Stimulated activated CD4-positive, alpha-beta T cell treated with anti-CD3 and anti-CD28 coated beads, TNF-alpha, amount 100 ng/mL, for 4 hours (primary cell): ENCODE data around the gene COL11A2.

Experiments
- DNase-seq, 3 experiments: peaks; one replicate each; pipeline ENCODE4 v3.0.0-alpha.2; 2020; ENCODE audit warnings: low read depth in 3 of 3

COL11A2 gene

DNA sequence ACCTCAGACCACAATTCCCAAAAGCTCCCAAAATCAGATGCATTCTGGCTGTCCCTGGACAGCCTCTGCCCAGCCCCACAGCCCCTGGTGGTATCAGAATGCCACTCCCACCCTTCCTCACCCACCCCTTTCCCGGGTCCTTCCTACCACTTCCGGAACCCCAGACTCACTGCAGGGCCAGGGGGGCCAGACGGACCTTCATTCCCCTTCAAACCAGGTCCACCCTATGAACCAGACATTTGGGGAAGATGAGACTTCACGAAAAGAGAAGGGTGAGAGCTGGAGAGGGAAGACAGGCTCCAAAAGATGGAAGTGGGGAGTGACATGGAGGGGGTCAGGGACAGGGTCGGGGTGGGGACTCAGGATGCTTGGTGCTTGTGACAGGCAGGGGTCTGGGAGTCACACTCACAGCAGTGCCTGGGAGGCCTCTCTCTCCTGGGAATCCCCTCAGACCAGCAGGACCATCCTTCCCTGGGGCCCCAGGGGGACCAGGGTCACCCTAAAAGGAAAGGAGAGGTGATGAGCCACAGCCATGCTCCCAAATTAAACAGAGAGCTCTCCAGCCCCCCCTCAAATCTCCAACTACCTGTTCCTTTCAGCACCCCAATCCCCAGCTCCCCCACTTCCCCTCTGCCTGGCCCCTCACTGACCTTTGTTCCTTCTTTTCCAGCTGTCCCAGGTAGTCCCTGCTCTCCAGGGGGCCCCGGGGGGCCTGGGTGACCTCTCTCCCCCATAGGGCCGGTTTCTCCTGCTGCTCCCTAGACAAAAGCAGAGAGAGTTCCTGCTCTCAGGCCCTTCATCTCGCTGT is 20.2 kb downstream of the COL11A2 start:
- DNase-seq: no peak

DNA sequence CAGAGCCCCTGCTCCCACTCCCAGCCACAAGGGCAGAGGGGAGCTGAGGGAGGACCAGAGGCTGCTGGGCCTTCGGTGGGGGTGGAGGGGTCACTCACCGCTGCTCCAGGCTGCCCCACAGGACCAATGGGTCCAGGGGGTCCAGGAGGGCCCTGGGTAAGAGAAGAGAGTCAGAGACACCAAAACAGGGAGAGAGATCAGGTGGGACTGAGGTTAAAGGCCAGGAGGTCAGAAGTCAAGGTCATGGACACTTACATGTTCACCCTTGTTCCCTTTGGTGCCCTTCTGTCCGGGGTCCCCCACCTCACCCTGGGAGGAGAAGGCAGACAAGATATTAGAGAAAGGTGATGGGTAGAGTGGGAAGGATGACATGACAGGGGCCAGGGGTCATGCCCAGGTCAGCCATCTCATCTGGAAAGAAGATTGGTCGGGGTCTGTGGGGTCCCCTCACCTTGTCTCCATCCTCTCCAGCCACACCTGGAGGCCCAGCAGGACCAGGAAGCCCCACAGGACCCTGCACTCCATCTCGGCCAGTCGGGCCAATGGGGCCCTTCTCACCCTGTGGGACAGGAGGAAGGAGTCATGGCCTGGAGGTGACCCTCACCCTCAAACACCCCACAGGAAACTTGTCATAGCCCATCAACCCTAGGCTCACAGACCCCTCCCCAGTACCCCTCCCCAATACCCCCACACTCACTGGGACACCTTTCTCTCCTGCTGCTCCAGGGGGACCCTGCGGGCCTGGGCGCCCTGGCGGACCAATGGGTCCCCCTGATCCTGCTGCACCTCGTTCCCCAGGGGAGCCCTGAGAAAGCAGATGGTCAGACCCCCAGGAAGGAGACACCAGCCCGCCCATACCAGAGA is 21.0 kb downstream of the COL11A2 start:
- DNase-seq: no peak

GRCh38 chr6:33170176-33171015 is 21.9 kb downstream of the COL11A2 start:
- DNase-seq: no peak

DNA sequence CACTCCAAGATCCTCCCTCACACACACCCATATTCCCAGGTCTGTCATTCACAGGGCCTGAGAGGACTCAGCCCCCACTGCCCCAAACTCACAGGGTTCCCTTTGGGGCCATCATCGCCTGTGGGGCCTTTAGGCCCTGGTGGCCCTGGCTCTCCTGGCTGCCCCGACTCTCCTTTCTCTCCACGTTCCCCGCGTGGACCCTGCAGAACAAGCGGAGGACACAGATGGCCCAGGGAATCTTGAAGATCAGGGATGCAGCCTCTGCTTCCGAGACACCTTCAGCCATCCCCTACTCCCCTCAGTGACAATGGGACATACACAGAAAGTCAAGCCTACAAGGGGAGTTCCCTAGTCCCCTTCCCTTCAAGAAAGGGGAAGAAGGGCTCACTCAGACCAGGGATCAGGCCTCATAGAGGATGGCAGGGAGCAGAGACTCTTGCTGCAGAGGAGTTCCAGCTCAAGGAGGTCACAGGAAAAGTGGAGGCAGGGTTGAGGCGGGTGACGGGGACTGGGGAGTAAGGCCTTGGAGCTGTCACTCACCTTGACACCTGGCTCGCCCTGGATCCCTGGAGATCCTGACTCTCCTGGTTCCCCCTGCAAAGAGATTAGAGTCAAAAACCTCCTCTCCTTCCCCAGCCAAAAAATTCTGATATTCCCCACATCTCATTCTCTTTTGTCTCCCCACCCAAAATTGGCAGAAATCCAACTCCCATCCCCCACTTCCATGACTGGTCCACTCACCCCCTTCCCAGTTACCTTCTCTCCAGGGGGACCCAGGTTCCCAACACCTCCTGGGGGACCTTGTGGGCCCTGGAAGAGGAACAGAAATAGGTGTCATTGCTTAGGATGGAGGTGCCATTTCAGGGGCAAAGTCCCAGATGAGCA is 22.7 kb downstream of the COL11A2 start:
- no peak for DNase-seq

DNA sequence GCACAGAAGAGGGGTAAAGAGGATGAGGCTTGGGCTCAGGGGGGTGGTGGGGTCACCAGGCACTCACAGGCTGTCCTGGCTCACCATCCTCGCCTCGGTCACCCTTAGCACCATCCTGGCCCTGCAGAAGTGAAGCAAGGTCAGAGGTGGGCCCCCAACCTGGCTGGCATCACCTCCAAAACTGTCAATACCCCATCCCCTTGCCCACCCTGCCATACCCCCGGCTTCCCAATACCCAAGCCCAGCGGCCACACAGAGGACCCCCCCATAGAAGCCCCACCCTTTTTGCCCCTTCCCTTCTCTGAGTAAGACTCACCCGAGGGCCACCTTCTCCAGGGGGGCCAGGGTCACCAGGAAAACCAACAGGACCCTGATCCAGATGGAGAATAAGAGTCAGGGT is 23.6 kb downstream of the COL11A2 start:
- no peak for DNase-seq

- DNase-seq: no peak
These were observed 24.0 kb downstream of the COL11A2 start for GRCh38 chr6:33168284-33168601.

- no peak for DNase-seq
These were observed 24.6 kb downstream of the COL11A2 start for GRCh38 chr6:33167374-33168283.

- no peak for DNase-seq
These were observed 25.5 kb downstream of the COL11A2 start for GRCh38 chr6:33166811-33167210.

DNA sequence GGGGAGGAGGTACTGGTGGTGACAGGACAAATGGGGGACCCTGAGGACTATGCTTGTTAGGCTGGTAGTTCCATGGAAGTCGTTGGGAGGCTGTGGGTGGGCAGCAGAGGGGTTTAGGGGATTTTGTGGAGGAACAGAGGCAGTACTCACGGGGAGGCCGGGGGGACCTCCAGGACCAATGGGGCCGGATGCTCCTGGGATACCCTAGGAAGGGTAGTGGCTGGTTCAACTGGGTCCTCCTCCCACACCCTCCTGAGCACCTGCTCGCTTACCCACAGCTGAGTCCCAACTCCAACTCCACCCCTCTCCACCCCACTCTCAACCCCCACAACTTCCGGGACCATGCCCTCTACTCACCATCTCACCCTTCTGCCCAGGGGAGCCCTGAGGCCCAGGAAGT is 25.9 kb downstream of the COL11A2 start:
- no peak for DNase-seq

GRCh38 chr6:33165581-33166258 is 26.5 kb downstream of the COL11A2 start:
- no peak for DNase-seq

GRCh38 chr6:33164665-33165373 is 27.4 kb downstream of the COL11A2 start:
- no peak for DNase-seq

DNA sequence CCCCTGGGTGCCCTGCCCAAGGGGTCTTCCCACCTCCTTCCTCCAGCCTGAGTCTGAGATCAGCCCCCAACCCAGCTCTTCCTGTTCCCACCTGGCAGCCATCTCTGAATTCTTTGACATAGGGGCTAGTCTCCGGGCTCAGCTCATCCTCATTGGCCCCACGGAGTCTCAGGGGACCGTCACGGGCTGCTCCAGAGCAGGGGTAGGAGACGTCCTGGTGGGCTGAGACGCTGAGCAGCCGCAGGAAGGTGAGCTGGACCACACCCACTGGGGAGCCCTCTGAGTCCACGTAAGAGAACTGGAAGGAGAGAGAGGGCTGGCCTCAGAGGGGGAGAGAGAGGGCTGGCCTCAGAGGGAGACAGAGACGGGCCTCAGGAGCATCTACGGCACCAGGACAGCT is 28.1 kb downstream of the COL11A2 start:
- DNase-seq: no peak

DNA sequence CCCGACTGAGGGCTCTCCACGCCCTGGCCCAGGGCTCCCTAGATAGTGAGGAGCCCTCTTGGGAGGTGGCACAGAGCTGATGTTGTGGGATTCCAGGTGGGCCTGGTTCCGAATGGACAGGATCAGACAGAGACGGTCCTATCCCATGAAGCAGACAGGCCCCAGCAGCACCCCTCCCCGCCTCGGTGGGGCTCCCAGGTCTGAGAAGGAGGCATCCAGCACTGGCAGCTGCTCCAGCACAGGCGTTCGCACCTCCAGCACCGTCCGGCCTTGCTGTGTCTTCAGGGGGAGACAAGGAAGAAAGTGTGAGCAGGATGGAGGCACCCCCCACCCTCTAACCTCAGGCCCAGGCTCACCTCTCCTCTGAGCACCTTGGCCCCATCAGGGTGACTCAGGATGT is 28.7 kb downstream of the COL11A2 start:
- DNase-seq: no peak

DNA sequence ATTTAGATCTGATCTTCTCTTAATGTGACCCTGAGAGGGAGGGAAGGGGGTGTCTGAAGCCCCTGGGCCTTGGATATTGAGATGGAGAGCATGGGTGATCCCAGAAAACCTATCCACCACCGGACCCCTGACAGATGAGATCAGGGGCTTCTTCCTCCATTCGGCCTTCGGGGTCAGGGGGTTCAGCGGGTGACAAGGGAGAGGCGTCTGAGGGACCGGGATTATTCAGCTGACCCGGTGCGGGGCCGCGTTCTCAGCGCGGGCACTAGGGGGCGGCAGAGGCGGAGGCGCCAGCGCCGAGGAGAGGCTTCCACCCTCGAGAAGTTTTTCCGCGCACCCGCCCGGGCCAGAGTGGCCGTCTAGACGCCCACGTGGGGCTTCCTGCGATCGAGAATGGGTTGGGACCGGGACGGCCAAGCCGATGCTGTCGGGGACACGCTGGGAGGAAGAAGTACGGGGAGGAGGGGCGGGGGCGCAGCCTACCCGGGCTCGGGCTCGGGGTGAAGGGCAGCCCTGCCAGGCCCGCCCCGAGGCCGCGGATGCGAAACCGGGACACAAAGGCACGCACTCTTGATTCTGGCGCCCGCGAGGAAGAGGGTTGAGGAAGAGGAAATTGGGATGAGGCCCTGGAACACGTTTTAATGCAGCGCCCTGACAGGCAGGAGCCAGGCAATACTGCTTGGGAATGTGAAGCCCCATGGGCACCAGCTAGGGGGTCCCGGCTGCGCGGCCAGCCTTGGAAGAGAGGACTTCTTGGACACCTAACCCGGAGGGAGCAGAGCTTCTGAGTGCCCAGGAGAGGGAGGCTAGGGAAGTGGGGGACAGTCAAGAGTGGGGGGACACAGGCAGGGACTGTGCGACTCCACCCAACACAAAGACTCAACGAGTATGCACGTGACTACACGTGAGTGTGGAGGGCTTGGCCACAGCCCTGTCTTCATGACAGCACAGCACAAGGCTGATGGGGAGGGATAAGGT is 30.6 kb downstream of the COL11A2 start:
- peak; percentile 72 to 76 (median 73) for DNase-seq

- DNase-seq: no peak
These were observed 31.4 kb downstream of the COL11A2 start for GRCh38 chr6:33160728-33161344.

DNA sequence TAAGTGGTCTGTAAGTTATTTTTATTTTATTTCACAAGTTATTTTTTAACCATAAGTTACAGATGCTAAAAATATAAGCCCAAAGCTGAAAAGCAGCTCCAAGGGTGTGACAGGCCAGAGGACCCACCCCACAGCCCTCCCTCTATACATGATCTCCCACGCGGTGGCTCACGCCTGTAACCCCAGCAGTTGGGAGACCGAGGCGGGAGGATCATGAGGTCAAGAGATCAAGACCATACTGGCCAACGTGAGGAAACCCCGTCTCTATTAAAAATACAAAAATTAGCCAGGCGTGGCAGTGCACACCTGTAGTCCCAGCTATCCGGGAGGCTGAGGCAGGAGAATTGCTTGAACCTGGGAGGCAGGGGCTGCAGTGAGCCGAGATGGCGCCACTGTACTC is 32.2 kb downstream of the COL11A2 start:
- no peak for DNase-seq

- no peak for DNase-seq
These were observed 35.3 kb downstream of the COL11A2 start for GRCh38 chr6:33156964-33157363.
